Ishikawa (cell line): Measurements from ENCODE around the gene FIGNL1.

ENCODE experiments used
- CEBPB ChIP-seq: IDR thresholded peaks from 2 replicates; pipeline ENCODE4 v1.6.1; 2012
- CREB1 ChIP-seq: IDR thresholded peaks from 2 replicates; pipeline ENCODE4 v1.6.1; 2012; ENCODE audit warnings: low read depth
- EGR1 ChIP-seq: IDR thresholded peaks from 2 replicates; pipeline ENCODE4 v1.6.1; 2012
- EP300 ChIP-seq: IDR thresholded peaks from 2 replicates; pipeline ENCODE4 v1.6.1; 2012; ENCODE audit warnings: borderline replicate concordance
- FOXM1 ChIP-seq: IDR thresholded peaks from 2 replicates; pipeline ENCODE4 v1.6.1; 2012; ENCODE audit warnings: low read depth, borderline replicate concordance
- NFIC ChIP-seq: IDR thresholded peaks from 2 replicates; pipeline ENCODE4 v1.6.1; 2012
- RAD21 ChIP-seq: IDR thresholded peaks from 2 replicates; pipeline ENCODE4 v1.6.1; 2012; ENCODE audit warnings: low read depth
- TAF1 ChIP-seq: IDR thresholded peaks from 2 replicates; pipeline ENCODE4 v1.6.1; 2012; ENCODE audit warnings: low read depth, mild to moderate bottlenecking
- TCF12 ChIP-seq: IDR thresholded peaks from 2 replicates; pipeline ENCODE4 v1.6.1; 2012; ENCODE audit warnings: low read depth
- TEAD4 ChIP-seq: IDR thresholded peaks from 2 replicates; pipeline ENCODE4 v1.6.1; 2012
- YY1 ChIP-seq: IDR thresholded peaks from 2 replicates; pipeline ENCODE4 v1.6.1; 2012; ENCODE audit warnings: low read depth
- ZBTB7A ChIP-seq: IDR thresholded peaks from 2 replicates; pipeline ENCODE4 v1.6.1; 2012; ENCODE audit warnings: low read depth
- TF ChIP-seq, protein P1 (sequence below): IDR thresholded peaks from 2 replicates; pipeline ENCODE4 v1.6.1; 2012
- TF ChIP-seq, protein P2 (sequence below): IDR thresholded peaks from 2 replicates; pipeline ENCODE4 v1.6.1; 2012
- TF ChIP-seq, protein P3 (sequence below): IDR thresholded peaks from 2 replicates; pipeline ENCODE4 v1.6.1; 2012; ENCODE audit warnings: low read depth, mild to moderate bottlenecking

The FIGNL1 gene

DNA sequence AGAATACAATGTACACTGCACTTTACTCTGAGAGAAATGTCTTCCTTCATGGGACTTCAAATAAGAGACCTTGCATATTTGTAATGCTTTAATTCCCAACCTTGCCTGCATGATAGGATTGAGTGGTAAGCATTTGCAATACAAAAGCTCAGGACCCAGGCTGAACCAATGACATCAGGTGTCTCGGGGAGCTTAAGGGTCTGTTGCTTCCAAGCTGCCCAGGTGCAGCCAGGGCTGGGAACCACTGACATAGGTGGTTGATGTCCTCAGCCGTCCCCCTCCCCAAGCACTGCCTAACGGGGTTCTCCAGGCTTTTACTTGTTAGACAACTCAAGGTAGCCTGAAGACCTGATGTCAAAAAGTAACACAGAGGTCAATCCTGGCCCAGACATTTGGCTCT lies 29.1 kb downstream of the FIGNL1 start:
- TF ChIP-seq YY1 (no peak), EP300 (no peak)

DNA sequence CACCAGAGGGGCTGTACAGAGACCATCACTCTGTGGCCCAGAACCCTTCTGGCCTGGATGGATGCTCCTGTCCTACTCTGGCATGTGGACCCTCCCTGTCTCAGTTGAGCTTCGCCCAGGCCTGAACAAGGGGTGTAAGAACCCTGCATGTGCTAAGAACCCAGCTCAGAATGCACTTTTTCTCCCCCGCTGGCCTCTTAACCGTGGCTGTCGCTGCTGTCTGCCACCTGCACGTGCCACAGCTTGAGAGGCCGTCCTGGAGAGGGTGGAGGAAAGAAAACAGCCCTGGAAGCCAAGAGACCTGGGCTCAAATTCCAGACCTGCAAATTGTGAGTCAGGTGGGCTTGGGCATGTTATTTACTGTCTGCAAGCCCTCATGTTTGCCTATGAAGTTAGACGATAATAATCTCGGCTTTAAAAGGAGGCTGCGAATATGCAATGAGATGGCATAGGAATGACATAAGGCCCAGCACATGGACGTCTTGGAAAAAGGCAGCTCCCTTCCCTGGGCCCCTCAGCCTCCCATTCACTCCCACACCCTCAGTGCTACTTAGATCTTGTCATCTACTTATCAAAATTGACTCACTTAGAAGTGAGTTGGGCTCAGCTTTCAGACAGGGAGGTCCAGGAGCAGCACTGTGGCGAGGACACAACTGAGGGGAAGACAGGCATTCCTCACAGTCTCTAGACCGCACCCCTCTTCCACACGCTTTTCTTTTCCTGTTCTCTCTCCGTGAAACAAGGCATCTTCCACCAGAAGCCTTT lies 31.4 kb downstream of the FIGNL1 start:
- TF ChIP-seq TEAD4 (no peak), RAD21 (no peak)

DNA sequence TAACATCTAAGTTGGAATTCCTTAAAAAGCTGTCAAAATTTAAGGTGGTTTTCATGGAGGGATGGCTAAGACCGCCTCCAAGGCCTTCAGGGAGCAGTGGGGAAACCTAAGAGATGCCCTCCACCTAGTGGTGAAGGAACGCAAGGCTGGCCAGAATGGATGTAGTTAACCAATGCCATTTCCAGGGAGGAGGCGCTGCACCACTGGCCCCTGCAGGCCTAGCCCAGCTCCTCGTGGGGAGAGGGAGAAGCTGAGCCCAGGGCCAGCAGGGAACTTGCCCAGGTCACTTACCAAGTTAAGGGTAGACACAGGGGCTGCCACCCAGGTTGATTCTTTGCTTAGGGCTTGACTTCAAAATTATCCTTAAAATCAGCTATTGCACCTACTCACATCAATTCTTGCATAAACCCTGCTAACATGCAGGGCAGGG lies 32.0 kb downstream of the FIGNL1 start:
- TF ChIP-seq, protein P1, sequence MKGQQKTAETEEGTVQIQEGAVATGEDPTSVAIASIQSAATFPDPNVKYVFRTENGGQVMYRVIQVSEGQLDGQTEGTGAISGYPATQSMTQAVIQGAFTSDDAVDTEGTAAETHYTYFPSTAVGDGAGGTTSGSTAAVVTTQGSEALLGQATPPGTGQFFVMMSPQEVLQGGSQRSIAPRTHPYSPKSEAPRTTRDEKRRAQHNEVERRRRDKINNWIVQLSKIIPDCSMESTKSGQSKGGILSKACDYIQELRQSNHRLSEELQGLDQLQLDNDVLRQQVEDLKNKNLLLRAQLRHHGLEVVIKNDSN, result no peak
- TF ChIP-seq CEBPB (no peak), CREB1 (no peak), RAD21 (peak; percentile 89)
- TF ChIP-seq, protein P2, sequence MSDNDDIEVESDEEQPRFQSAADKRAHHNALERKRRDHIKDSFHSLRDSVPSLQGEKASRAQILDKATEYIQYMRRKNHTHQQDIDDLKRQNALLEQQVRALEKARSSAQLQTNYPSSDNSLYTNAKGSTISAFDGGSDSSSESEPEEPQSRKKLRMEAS, result no peak

DNA sequence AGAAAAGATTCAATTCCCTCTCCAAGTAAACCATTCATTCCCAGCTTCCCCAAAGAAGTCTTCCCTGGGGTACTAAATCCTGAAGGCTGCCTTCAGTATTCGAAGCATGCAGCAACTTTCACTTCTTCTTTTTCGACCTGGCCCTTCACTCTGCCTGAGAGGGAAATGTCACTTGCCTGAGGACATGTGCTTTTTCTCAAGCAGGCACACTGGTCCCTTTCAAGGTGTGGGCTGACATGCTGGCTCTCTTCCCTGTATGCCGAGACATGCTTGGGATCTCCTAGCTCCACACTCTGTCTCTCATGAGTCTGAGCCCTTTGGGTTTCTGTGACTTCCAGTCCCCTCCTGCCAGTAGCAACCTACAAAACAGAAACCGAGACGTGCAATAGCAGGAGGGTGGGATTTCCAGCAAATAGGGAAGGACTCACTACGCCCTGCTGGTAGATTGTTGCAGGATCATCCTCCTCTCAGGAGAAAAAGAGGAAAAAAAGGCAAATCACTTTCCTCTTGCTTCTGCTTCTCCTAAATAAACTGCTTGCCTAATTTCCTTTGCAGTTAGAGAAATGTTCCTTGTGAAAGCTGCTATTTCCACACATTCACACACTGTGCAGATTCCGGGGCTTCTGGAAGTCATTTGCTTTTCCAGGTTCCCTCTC lies 33.5 kb downstream of the FIGNL1 start:
- TF ChIP-seq RAD21 (no peak), TEAD4 (no peak), EP300 (no peak), FOXM1 (no peak), NFIC (no peak), ZBTB7A (no peak), TAF1 (no peak), CREB1 (no peak), TCF12 (no peak), EGR1 (no peak), YY1 (no peak), CEBPB (no peak)
- TF ChIP-seq, protein P2, result no peak
- TF ChIP-seq, protein P1, result no peak
- TF ChIP-seq, protein P3, sequence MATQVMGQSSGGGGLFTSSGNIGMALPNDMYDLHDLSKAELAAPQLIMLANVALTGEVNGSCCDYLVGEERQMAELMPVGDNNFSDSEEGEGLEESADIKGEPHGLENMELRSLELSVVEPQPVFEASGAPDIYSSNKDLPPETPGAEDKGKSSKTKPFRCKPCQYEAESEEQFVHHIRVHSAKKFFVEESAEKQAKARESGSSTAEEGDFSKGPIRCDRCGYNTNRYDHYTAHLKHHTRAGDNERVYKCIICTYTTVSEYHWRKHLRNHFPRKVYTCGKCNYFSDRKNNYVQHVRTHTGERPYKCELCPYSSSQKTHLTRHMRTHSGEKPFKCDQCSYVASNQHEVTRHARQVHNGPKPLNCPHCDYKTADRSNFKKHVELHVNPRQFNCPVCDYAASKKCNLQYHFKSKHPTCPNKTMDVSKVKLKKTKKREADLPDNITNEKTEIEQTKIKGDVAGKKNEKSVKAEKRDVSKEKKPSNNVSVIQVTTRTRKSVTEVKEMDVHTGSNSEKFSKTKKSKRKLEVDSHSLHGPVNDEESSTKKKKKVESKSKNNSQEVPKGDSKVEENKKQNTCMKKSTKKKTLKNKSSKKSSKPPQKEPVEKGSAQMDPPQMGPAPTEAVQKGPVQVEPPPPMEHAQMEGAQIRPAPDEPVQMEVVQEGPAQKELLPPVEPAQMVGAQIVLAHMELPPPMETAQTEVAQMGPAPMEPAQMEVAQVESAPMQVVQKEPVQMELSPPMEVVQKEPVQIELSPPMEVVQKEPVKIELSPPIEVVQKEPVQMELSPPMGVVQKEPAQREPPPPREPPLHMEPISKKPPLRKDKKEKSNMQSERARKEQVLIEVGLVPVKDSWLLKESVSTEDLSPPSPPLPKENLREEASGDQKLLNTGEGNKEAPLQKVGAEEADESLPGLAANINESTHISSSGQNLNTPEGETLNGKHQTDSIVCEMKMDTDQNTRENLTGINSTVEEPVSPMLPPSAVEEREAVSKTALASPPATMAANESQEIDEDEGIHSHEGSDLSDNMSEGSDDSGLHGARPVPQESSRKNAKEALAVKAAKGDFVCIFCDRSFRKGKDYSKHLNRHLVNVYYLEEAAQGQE, result no peak

DNA sequence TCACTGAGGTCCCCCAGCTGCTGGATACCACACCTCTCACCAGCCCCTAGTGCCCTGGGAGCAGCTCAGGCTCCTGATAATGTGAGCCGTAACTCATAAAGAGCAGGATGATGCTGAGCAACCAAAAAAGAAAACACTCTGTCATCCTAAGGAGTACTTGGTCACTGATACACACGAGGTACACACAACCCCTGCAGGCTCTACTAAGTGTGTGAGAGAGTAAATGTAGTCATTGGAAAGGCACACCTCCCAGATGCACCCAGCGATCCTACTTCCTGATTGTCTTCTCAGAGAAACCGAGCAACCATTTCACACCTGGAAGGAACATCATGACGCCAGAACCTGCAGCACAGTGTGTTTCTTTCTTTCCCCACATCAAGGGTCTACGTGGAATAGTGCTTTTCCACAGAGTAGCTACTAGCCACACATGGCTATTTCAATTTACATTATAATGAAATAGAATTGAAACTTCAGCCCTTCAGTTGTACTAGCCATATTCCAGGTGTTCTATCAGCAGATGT lies 34.2 kb downstream of the FIGNL1 start:
- TF ChIP-seq CEBPB (no peak), NFIC (no peak), RAD21 (no peak), TEAD4 (no peak), ZBTB7A (no peak), FOXM1 (no peak), EP300 (no peak), EGR1 (no peak), YY1 (no peak), CREB1 (no peak), TAF1 (no peak), TCF12 (no peak)
- TF ChIP-seq, protein P3, result no peak
- TF ChIP-seq, protein P1, result no peak
- TF ChIP-seq, protein P2, result no peak
